Colonic mucosa (tissue), 4 donors: Measurements from ENCODE around the gene CRTAC1. TPM values are rescaled to one million over a fixed set of nuclear protein-coding genes. Genes with fewer than 3 reads are reported as not detected.

Experiments
- DNase-seq: peaks from one replicate; pipeline ENCODE4 v3.0.0-alpha.2; 2020
- H3K27ac ChIP-seq: fragments of 200-600 bp; one replicate; pipeline ENCODE4 v1.8.0; 2021
- H3K27me3 ChIP-seq: fragments of 200-600 bp; one replicate; pipeline ENCODE4 v1.8.0; 2021
- H3K36me3 ChIP-seq: fragments of 200-600 bp; one replicate; pipeline ENCODE4 v1.8.0; 2021
- H3K4me1 ChIP-seq: fragments of 200-600 bp; one replicate; pipeline ENCODE4 v1.8.0; 2021; ENCODE audit warnings: mild to moderate bottlenecking
- H3K4me3 ChIP-seq: fragments of 200-600 bp; one replicate; pipeline ENCODE4 v1.8.0; 2021
- H3K9ac ChIP-seq, 2 donors: one replicate each; pipeline ENCODE4 v1.7.0; 2013; ENCODE audit warnings: control low read depth in 2 of 2, low read depth in 2 of 2, low read length in 2 of 2
- H3K9me3 ChIP-seq: fragments of 200-600 bp; one replicate; pipeline ENCODE4 v1.8.0; 2021
- CTCF ChIP-seq: fragments of 200-600 bp; IDR thresholded peaks from one replicate; pipeline ENCODE4 v1.8.0; 2022; ENCODE audit warnings: antibody characterized with exemption, mild to moderate bottlenecking
- intact Hi-C: fragments of 100-400 bp; cut with DNase I; formaldehyde crosslinking; loops from one replicate; pipeline ENCODE4 v1.14.1; 2022
- total RNA-seq, 2 donors: library from RNA; stranded (reverse); fragmentation: NEBNext Ultra II Directional in 1 of 2; extraction: Animal tissue kit (Norgen Biotek cat#: 25700) in 1 of 2; gene quantifications; one replicate each; pipeline ENCODE4 v1.2.1, GENCODE V29; 2021
- donor health status: healthy.
- donor health status: DM: no; HTN: no; CAD: no.
- donor health status: DM: no; HTN: no; CAD: no.

Gene CRTAC1
- total RNA-seq, 2 donors from 2014 or later = 0.17 to 1.4 TPM

- DNase-seq = no peak
- Histone ChIP-seq H3K27me3 (no peaks in the 10 kb centered on the region), H3K4me1 (no peaks in the 10 kb centered on the region), H3K27ac (no peak overlapping the region), H3K36me3 (no peaks in the 10 kb centered on the region), H3K4me3 (no peak overlapping the region), H3K9me3 (no peaks in the 10 kb centered on the region), H3K9ac (no peak overlapping the region)
- intact Hi-C loops = no loop called here
- no peak for TF ChIP-seq CTCF
Observed at GRCh38 chr10:97838091-97838490, 192.3 kb downstream of the CRTAC1 start.

- Histone ChIP-seq H3K27me3 (no peaks in the 10 kb centered on the region), H3K9me3 (no peaks in the 10 kb centered on the region), H3K36me3 (no peaks in the 10 kb centered on the region), H3K9ac (no peak overlapping the region), H3K4me3 (no peak overlapping the region), H3K27ac (no peak overlapping the region), H3K4me1 (no peaks in the 10 kb centered on the region)
- TF ChIP-seq CTCF = no peak
- no peak for DNase-seq
- intact Hi-C loops = no loop called here
Observed at GRCh38 chr10:97836446-97836845, 194.0 kb downstream of the CRTAC1 start.

GRCh38 chr10:97831259-97831658 is 199.2 kb downstream of the CRTAC1 start:
- Histone ChIP-seq H3K9me3 (no peaks in the 10 kb centered on the region), H3K4me1 (no peaks in the 10 kb centered on the region), H3K9ac (no peak overlapping the region), H3K36me3 (no peaks in the 10 kb centered on the region), H3K27ac (no peak overlapping the region), H3K4me3 (no peak overlapping the region), H3K27me3 (no peaks in the 10 kb centered on the region)
- TF ChIP-seq CTCF = no peak
- no peak for DNase-seq
- intact Hi-C loops = no loop called here

GRCh38 chr10:97830064-97830463 is 200.4 kb downstream of the CRTAC1 start:
- no peak for DNase-seq
- Histone ChIP-seq H3K27ac (no peak overlapping the region), H3K9me3 (no peaks in the 10 kb centered on the region), H3K36me3 (no peaks in the 10 kb centered on the region), H3K4me3 (no peak overlapping the region), H3K27me3 (no peaks in the 10 kb centered on the region), H3K9ac (no peak overlapping the region), H3K4me1 (no peaks in the 10 kb centered on the region)
- TF ChIP-seq CTCF = no peak
- intact Hi-C loops = no loop called here

GRCh38 chr10:97828721-97829120 is 201.7 kb downstream of the CRTAC1 start:
- DNase-seq = no peak
- H3K9ac ChIP-seq = no peak overlapping the region
- no peaks in the 10 kb centered on the region for H3K27me3 ChIP-seq
- intact Hi-C loops = no loop called here
- no peak overlapping the region for H3K27ac ChIP-seq
- H3K4me1 ChIP-seq = no peaks in the 10 kb centered on the region
- no peak overlapping the region for H3K4me3 ChIP-seq
- no peak for TF ChIP-seq CTCF
- no peaks in the 10 kb centered on the region for H3K36me3 ChIP-seq
- no peaks in the 10 kb centered on the region for H3K9me3 ChIP-seq
